ENCODE data around the gene EIF2D.

DNA sequence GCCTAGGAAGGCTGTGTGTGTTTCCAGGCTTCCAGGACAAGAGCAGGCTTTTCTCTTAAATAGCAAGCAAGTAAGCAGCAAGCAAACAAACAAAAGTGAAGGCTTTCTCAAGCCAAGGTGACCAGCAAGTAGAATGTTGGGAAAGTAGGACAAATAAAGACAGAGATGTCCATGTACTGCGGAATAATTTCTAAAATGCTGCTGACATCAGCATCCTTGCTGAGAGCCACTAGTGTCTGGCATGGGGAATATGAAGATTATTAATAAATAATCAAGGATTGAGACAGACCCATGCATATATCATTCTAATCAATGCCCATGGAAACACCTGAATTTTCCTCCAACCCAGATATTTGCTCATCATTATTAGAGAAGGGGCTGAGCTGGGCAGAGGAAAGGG lies 16.7 kb upstream of the EIF2D start:
- TF ChIP-seq GATA3 (IDR thresholded peaks at IDR 0.05; ENCODE audit: low read depth, low read length): no peak
- TF ChIP-seq GATA2 (IDR thresholded peaks at IDR 0.05; ENCODE audit: low read depth, low read length): no peak
